Endothelial cell of umbilical vein (primary cell): Measurements from ENCODE around the gene SLC34A1.

Experiments used
- EZH2 ChIP-seq: IDR thresholded peaks from 2 replicates; pipeline ENCODE4 v1.6.1; 2012; ENCODE audit warnings: borderline replicate concordance, low read depth, mild to moderate bottlenecking, moderate library complexity, low read length, inconsistent platforms; ENCODE audit not compliant: severe bottlenecking
- JUN ChIP-seq: IDR thresholded peaks from 2 replicates; pipeline ENCODE4 v1.6.1; 2011; ENCODE audit warnings: borderline replicate concordance, low read depth; ENCODE audit not compliant: insufficient read length, insufficient read depth
- MYC ChIP-seq: IDR thresholded peaks from one replicate; pipeline ENCODE4 v1.6.1; 2011; ENCODE audit warnings: mild to moderate bottlenecking, low read depth, low read length
- POLR2A ChIP-seq: IDR thresholded peaks from 2 replicates; pipeline ENCODE4 v1.6.1; 2012; ENCODE audit warnings: low read depth, mild to moderate bottlenecking, control low read depth, low read length
- POLR2AphosphoS5 ChIP-seq: IDR thresholded peaks from 2 replicates; pipeline ENCODE4 v1.6.1; 2012; ENCODE audit warnings: low read depth, mild to moderate bottlenecking, control low read depth, low read length, moderate library complexity; ENCODE audit not compliant: insufficient read depth
- TF ChIP-seq, protein P1 (sequence below), 2 donors: IDR thresholded peaks; 1 replicate in 1 of 2; 2 replicates in 1 of 2; pipeline ENCODE4 v1.5.1; 2011; ENCODE audit warnings: low read length in 2 of 2, mild to moderate bottlenecking in 2 of 2, moderate library complexity in 2 of 2, control low read depth in 1 of 2, inconsistent platforms in 1 of 2, low read depth in 1 of 2; ENCODE audit not compliant: insufficient read depth in 1 of 2; ENCODE audit errors: extremely low read depth in 1 of 2

DNA sequence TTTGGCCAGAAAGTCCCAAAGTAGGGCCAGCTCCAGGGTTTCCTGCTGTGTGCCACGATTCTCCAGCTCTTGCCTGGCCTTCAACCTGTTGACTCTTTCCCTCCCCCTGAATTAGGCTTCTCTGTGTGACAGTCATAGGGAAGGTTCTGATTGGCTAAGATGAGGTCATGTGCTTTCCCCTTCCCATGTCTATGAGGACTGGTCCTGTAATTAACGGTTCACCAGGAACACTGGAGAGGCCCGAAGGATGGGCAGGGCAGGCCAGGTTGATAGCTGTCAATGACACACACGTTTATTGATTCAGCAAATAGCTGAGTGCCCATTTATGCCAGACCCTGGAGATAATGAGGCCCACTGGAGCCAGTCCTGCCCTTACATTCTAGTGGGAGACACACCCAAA lies 53.4 kb downstream of the SLC34A1 start:
- TF ChIP-seq, protein P1, sequence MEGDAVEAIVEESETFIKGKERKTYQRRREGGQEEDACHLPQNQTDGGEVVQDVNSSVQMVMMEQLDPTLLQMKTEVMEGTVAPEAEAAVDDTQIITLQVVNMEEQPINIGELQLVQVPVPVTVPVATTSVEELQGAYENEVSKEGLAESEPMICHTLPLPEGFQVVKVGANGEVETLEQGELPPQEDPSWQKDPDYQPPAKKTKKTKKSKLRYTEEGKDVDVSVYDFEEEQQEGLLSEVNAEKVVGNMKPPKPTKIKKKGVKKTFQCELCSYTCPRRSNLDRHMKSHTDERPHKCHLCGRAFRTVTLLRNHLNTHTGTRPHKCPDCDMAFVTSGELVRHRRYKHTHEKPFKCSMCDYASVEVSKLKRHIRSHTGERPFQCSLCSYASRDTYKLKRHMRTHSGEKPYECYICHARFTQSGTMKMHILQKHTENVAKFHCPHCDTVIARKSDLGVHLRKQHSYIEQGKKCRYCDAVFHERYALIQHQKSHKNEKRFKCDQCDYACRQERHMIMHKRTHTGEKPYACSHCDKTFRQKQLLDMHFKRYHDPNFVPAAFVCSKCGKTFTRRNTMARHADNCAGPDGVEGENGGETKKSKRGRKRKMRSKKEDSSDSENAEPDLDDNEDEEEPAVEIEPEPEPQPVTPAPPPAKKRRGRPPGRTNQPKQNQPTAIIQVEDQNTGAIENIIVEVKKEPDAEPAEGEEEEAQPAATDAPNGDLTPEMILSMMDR (IDR thresholded peaks at IDR 0.05; ENCODE audit: extremely low read depth in 1 of 2, insufficient read depth in 1 of 2, low read depth in 1 of 2, low read length in 2 of 2), result no peak
- no peak for TF ChIP-seq POLR2A
- TF ChIP-seq POLR2AphosphoS5, result no peak
- TF ChIP-seq EZH2, result no peak
- no peak for TF ChIP-seq JUN
- TF ChIP-seq MYC, result no peak
